Adipose tissue (tissue), 3 donors: ENCODE measurements around the gene MTMR12. TPM values are rescaled to one million over a fixed set of nuclear protein-coding genes. Genes with fewer than 3 reads are reported as not detected.
"Not testable (repeated sequence)": the region's sequence is repeated elsewhere in the genome, so short reads cannot be mapped to it uniquely, and the experiment has no call there.

Experiments used
- H3K27ac ChIP-seq: one replicate; pipeline ENCODE4 v1.5.1; 2013; ENCODE audit warnings: low read depth, low read length
- WGBS, 3 donors: extraction: QIAGEN DNeasy Blood & Tissue Kit; methylation state at CpG; one replicate each; pipeline ENCODE4 v1.1.7; 2013; 5-methylcytosine and 5-hydroxymethylcytosine counted together
- polyA plus RNA-seq, 3 donors: library from polyadenylated mRNA; stranded (reverse); fragments of 200-250 nt; gene quantifications; one replicate each; pipeline ENCODE4 v1.2.3, GENCODE V29; 2013
- donor health status: healthy with polysubstance abuse.
- donor health status: Bipolar disorder and iron deficiency.
- donor health status: healthy.

Gene MTMR12
- polyA plus RNA-seq, 3 donors, result 13.6 to 21.8 (median 14.5) TPM

- WGBS, 3 donors, result 58 to 77% (median 67%) methylated on average over 10 to 11 of the region's 11 CpGs
- H3K27ac ChIP-seq, result no peak overlapping the region
These were observed 17.6 kb upstream of the MTMR12 start for GRCh38 chr5:32330126-32330971.

GRCh38 chr5:32329395-32329834, 16.7 kb upstream of the MTMR12 start:
- WGBS, 3 donors, result 29 to 37% (median 34%) methylated on average over 10 of the region's 10 CpGs
- H3K27ac ChIP-seq, result no peak overlapping the region

DNA sequence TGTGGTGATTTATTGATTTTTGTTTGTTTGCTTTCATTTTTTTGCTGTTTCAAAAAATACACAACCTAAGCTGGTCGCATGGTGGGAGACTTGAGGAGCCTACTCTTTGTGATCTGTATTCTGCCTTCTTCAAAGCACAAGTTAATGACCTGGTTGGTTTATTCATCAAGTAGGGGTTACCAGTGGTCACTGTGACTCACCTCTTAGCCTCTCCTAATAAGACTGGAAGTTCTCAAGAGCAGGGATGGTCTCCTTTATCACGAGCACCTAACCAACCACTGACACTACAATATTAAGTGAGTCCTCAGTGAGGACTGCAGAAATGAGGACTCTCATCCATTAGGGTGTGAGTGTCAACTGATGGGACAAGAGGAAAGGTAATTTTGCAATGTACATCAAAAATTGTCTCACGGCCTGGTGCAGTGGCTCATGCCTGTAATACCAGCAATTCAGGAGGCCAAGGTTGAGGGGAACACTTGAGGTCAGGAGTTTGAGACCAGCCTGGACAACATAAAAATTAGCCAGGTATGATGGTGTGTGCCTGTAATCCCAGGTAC, 13.6 kb upstream of the MTMR12 start:
- 72 to 91% (median 88%) methylated on average over 3 of the region's 3 CpGs for WGBS, 3 donors
- H3K27ac ChIP-seq, result no peak overlapping the region

GRCh38 chr5:32325616-32326015, 12.9 kb upstream of the MTMR12 start:
- no peak overlapping the region for H3K27ac ChIP-seq
- WGBS, 3 donors, result 71 to 96% (median 94%) methylated on average over 3 to 4 of the region's 4 CpGs

DNA sequence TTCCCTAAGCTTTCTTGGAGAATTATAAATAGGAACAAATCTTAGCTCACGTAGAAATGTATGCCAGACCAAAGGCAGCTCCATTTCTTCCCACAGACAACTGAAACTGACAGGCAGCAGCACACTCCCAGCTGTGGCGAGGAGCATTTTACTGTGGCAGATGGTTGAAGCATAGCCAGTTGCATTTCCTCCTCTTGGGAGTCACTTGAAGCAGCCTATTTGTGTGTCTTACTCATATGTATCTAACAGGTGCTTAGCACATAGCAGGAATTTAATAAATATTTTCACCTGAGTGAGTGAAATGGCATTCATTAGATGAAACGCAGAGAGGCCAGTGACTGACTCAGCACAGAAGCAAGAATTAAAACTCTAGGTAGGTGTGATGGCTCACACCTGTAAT, 12.3 kb upstream of the MTMR12 start:
- no peak overlapping the region for H3K27ac ChIP-seq
- WGBS, 3 donors, result 60 to 80% (median 69%) methylated on average over 3 of the region's 3 CpGs

- H3K27ac ChIP-seq, result no peak overlapping the region
- 83 to 84% (median 83%) methylated on average over 8 of the region's 8 CpGs for WGBS, 3 donors
These were observed 11.0 kb upstream of the MTMR12 start for GRCh38 chr5:32323741-32324140.

GRCh38 chr5:32322882-32323281, 10.1 kb upstream of the MTMR12 start:
- no peak overlapping the region for H3K27ac ChIP-seq
- WGBS, 3 donors, result 96 to 98% (median 97%) methylated on average over 12 of the region's 12 CpGs

GRCh38 chr5:32321787-32322186, 9.0 kb upstream of the MTMR12 start:
- 75 to 92% (median 77%) methylated on average over 2 of the region's 2 CpGs for WGBS, 3 donors
- H3K27ac ChIP-seq, result not testable (repeated sequence)

DNA sequence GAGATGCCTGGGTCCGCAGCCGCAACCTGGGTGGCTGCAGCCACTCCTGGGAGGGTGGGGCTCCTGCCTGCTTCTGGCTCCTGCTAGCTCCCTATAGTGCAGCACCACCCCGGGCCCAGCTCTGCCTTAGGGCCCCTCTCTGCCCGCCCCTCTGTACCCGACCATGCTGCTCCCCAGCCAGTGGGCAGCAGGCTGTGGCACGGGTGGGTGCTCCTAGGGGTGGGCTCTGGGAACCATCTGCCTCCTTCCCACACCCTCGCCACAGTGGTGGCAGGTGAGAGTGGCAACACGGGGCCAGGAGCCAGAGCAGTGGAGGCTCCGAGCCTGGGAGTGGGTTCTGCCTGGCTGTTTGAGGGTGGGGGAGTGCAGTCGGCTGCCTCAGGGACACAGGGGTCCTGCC, 7.8 kb upstream of the MTMR12 start:
- 80 to 94% (median 93%) methylated on average over 10 of the region's 10 CpGs for WGBS, 3 donors

DNA sequence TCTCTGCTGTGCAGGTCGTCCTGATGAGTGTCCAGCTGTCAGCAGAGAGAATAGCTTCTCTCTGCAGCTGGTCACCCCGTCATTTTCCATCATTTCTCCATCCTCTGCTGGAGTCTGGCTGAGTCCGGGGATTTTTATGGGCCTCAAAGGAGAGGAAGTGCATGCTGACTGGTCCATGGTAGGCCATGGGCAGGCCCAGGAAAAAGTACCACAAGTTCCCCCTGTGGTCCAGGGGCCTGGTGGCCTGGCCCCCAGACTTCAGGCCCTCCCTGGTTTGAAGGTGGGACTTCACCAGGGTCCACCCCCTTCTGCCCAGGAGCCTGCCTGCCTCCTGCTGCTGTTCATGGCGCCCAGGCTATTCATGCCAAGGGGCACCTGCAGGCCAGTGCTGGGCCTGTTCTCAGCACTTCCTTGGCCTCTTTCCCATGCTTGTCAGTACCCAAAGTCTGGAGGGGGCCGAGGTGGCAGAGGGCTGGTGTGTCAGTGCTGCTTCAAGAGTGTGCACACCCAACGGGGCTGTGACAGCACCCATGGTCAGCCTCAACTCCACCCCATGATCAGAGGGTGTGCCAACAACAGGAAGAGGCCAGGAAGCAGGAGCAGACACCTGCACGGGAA, 7.3 kb upstream of the MTMR12 start:
- WGBS, 3 donors, result 76 to 84% (median 79%) methylated on average over 7 of the region's 7 CpGs
- H3K27ac ChIP-seq, result no peak overlapping the region

More for the DNA sequence above, 7.8 kb upstream of the MTMR12 start:
- no peak overlapping the region for H3K27ac ChIP-seq

DNA sequence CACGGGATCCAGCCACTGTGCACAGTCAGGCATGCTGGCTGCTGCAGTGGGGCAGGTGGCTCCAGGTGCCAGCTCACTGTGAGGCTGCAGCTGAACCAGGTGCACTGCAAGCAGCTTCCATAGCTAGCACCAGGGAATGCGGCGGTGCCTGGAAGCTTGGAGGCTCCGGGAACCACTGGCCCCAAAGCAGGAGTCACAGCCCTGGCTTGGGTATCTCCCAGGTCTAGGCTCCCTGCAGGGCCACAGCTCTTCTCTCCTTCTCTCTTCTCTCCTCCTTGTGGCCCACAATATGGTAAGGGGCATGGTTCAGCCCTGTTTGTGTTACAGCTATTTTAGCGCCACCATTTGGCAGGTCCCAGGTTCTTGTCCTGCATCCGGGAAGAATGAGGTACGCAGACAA, 6.7 kb upstream of the MTMR12 start:
- H3K27ac ChIP-seq, result no peak overlapping the region
- WGBS, 3 donors, result 86 to 87% (median 86%) methylated on average over 7 of the region's 7 CpGs

GRCh38 chr5:32317041-32317440, 4.3 kb upstream of the MTMR12 start:
- WGBS, 3 donors, result 84 to 90% (median 87%) methylated on average over 7 of the region's 7 CpGs
- no peak overlapping the region for H3K27ac ChIP-seq

- no peak overlapping the region for H3K27ac ChIP-seq
- 49 to 81% (median 77%) methylated on average over 8 of the region's 8 CpGs for WGBS, 3 donors
These were observed 2.7 kb upstream of the MTMR12 start for GRCh38 chr5:32315221-32316014.

GRCh38 chr5:32314658-32315057, 1.9 kb upstream of the MTMR12 start:
- no peak overlapping the region for H3K27ac ChIP-seq
- WGBS, 3 donors, result 27 to 85% (median 82%) methylated on average over 5 of the region's 5 CpGs

DNA sequence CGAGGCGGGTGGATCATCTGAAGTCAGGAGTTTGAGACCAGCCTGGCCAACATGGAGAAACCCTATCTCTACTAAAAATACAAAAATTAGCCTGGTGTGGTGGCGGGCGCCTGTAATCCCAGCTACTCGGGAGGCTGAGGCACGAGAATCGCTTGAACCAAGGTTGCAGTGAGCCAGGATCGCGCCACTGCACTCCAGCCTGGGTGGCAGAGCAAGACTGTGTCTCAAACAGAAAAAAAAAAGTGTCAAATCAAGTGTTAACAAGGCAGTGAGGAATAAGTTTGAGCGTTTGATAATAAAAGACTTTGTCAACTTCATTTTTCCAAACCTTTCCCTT, 1.4 kb upstream of the MTMR12 start:
- H3K27ac ChIP-seq, result not testable (repeated sequence)
- 45 to 89% (median 88%) methylated on average over 10 of the region's 10 CpGs for WGBS, 3 donors

- H3K27ac ChIP-seq, result peak overlapping the region; percentile 88
- 0 to 1% (median 0%) methylated on average over 21 to 34 of the region's 34 CpGs for WGBS, 3 donors
These were observed 543 bp downstream of the MTMR12 start for GRCh38 chr5:32312197-32312594.

GRCh38 chr5:32311404-32312196, 1.1 kb downstream of the MTMR12 start:
- no peak overlapping the region for H3K27ac ChIP-seq
- WGBS, 3 donors, result 24 to 39% (median 33%) methylated on average over 15 to 16 of the region's 16 CpGs

- WGBS, 3 donors, result 54 to 70% (median 60%) methylated on average over 6 of the region's 6 CpGs
- H3K27ac ChIP-seq, result no peak overlapping the region
These were observed 3.0 kb downstream of the MTMR12 start for GRCh38 chr5:32309761-32310160.
